Astrocyte (in vitro differentiated cells and primary cell): Measurements from ENCODE around the gene TCF7L2.

Experiments
- EZH2 ChIP-seq: IDR thresholded peaks from 2 replicates; pipeline ENCODE4 v1.6.1; 2012; ENCODE audit warnings: mild to moderate bottlenecking, low read length, inconsistent platforms; ENCODE audit not compliant: insufficient read depth
- TF ChIP-seq, protein P1 (sequence below): IDR thresholded peaks from 2 replicates; pipeline ENCODE4 v1.5.1; 2011; ENCODE audit warnings: low read depth, mild to moderate bottlenecking, inconsistent platforms, low read length, moderate library complexity; ENCODE audit not compliant: insufficient read depth

DNA sequence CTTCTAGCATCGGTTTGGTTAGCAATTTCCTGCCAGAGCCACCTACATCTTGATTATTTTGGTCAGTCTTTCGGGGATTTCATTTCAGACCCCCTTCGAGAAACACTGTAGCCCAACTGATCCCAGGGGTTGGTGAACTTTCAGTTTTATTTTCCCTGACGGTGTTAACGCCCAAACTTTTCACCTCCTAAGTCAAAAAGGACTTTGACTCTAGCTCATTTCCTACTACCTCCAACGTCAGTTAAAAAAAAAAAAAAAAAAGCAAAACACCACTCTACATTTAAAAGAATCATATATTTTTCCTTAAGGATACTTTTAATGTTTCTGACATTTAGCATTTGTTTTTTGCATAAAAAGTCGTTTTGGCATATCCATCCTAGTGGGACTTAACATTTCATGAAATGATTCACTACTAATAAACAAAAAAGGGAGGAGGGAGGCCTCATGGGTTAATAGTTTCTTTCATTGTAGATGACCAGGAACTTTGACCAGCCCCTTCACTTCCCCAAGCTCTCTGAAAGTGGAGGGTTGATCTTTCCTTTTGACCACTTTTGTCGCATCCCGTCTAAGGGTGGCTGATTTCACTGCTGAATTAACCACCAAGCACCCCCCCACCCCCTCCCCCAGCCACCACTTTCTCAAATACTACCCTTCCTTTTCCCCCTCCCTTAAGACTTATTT is 764 bp upstream of the TCF7L2 start:
- TF ChIP-seq, protein P1, sequence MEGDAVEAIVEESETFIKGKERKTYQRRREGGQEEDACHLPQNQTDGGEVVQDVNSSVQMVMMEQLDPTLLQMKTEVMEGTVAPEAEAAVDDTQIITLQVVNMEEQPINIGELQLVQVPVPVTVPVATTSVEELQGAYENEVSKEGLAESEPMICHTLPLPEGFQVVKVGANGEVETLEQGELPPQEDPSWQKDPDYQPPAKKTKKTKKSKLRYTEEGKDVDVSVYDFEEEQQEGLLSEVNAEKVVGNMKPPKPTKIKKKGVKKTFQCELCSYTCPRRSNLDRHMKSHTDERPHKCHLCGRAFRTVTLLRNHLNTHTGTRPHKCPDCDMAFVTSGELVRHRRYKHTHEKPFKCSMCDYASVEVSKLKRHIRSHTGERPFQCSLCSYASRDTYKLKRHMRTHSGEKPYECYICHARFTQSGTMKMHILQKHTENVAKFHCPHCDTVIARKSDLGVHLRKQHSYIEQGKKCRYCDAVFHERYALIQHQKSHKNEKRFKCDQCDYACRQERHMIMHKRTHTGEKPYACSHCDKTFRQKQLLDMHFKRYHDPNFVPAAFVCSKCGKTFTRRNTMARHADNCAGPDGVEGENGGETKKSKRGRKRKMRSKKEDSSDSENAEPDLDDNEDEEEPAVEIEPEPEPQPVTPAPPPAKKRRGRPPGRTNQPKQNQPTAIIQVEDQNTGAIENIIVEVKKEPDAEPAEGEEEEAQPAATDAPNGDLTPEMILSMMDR, result no peak
- TF ChIP-seq EZH2, result no peak
